Fibroblast of lung (primary cell): ENCODE measurements around the gene RPS6KA4. TPM values are rescaled to one million over a fixed set of nuclear protein-coding genes. Genes with fewer than 3 reads are reported as not detected.
A peak's percentile ranks its signal among the peaks of the same experiment; 100 is the strongest.

ENCODE experiments used
- DNase-seq, 2 donors: peaks; one replicate each; pipeline versions ENCODE4 v3.0.0 to v3.0.0-alpha.2; 2010; ENCODE audit warnings: low read depth in 2 of 2
- H2AFZ ChIP-seq: 2 replicates; pipeline ENCODE4 v1.5.1; 2012; ENCODE audit warnings: low read length, control low read depth, inconsistent platforms
- H3K27ac ChIP-seq: 2 replicates; pipeline ENCODE4 v1.5.1; 2011; ENCODE audit warnings: low read length, control low read depth; ENCODE audit not compliant: insufficient read depth
- H3K27me3 ChIP-seq: 2 replicates; pipeline ENCODE4 v1.5.1; 2011; ENCODE audit warnings: mild to moderate bottlenecking, low read length; ENCODE audit not compliant: control insufficient read depth, insufficient read depth
- H3K36me3 ChIP-seq: 2 replicates; pipeline ENCODE4 v1.5.1; 2011; ENCODE audit warnings: low read length; ENCODE audit not compliant: control insufficient read depth, insufficient read depth
- H3K4me1 ChIP-seq: 2 replicates; pipeline ENCODE4 v1.5.1; 2011; ENCODE audit warnings: low read length; ENCODE audit not compliant: control insufficient read depth, insufficient read depth; ENCODE audit errors: extremely low read depth
- H3K4me2 ChIP-seq: 2 replicates; pipeline ENCODE4 v1.5.1; 2011; ENCODE audit warnings: low read length, control low read depth; ENCODE audit not compliant: insufficient read depth; ENCODE audit errors: extremely low read depth
- H3K4me3 ChIP-seq, 4 experiments: fragments of 200-600 bp in 1 of 4; sonication (generic) in 1 of 4; replicated peaks in 1 of 4; 2 replicates each; pipeline ENCODE4 v1.5.1; 2011 to 2016; ENCODE audit warnings: low read length in 4 of 4, low read depth in 3 of 4, mild to moderate bottlenecking in 3 of 4, control low read depth in 2 of 4, inconsistent platforms in 1 of 4, mixed read lengths in 1 of 4; ENCODE audit not compliant: insufficient read depth in 1 of 4; ENCODE audit errors: control extremely low read depth in 1 of 4
- H3K79me2 ChIP-seq: 2 replicates; pipeline ENCODE4 v1.5.1; 2012; ENCODE audit warnings: mild to moderate bottlenecking, low read length, inconsistent platforms; ENCODE audit not compliant: control insufficient read depth, insufficient read depth
- H3K9ac ChIP-seq: 2 replicates; pipeline ENCODE4 v1.5.1; 2011; ENCODE audit warnings: mild to moderate bottlenecking, low read length, control low read depth; ENCODE audit not compliant: insufficient read depth
- H3K9me3 ChIP-seq: 2 replicates; pipeline ENCODE4 v1.5.1; 2012; ENCODE audit warnings: low read depth, low read length; ENCODE audit not compliant: control insufficient read depth, insufficient read depth
- H4K20me1 ChIP-seq: 2 replicates; pipeline ENCODE4 v1.5.1; 2011; ENCODE audit warnings: low read length; ENCODE audit not compliant: control insufficient read depth, insufficient read depth; ENCODE audit errors: extremely low read depth
- CTCF ChIP-seq, 2 donors: IDR thresholded peaks in 1 of 2; conservative IDR thresholded peaks in 1 of 2; 1 replicate in 1 of 2; 2 replicates in 1 of 2; pipeline ENCODE4 v1.5.1; 2011 to 2012; ENCODE audit warnings: low read length in 2 of 2, control low read depth in 1 of 2, inconsistent platforms in 1 of 2, low read depth in 1 of 2, mild to moderate bottlenecking in 1 of 2
- EZH2 ChIP-seq: IDR thresholded peaks from 2 replicates; pipeline ENCODE4 v1.5.1; 2012; ENCODE audit warnings: low read length, control low read depth, mild to moderate bottlenecking; ENCODE audit errors: missing control alignments
- polyA plus RNA-seq, 2 donors: library from polyadenylated mRNA; depleted of rRNA in 1 of 2; stranded (reverse) in 1 of 2; unstranded in 1 of 2; fragments of >200 nt; gene quantifications; 2 replicates each; pipeline ENCODE4 v1.2.1, GENCODE V29; 2011 to 2012; ENCODE audit warnings: missing spikeins in 1 of 2
- total RNA-seq: library from RNA; depleted of rRNA; stranded (reverse); fragments of >200 nt; gene quantifications from 2 replicates; pipeline ENCODE4 v1.2.1, GENCODE V29; 2014

The RPS6KA4 gene
- total and polyA plus RNA-seq, 2 donors (not counting 1 experiment from before 2014, with no cell fraction given): 15.9 to 27.6 TPM

DNA sequence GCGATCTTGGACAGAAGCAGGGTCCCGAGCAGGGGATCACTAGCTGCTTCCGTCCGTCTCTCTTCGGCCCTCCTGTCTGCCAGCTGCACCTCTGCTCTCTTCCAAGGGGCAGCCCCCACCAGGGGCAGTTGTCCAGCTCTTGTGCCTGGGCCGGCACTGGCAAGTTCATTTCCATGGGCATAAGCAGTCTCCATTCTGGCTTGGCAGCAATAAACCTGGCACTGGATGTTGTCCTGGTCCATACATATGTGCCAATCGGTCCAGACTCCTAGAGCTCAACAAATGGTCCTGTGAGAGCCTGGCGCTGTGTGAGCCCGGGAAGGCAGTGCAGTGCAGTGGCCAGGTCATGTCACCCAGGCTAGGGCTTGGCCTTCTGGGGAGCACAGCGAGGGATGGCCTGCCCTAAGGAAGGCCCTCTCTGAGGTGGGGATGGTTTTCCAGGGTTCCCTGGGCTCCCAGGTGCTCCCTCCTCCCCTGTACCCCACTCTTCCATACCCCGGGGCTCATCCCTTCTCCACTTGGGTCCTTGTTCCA, 60.4 kb downstream of the RPS6KA4 start:
- no peak for TF ChIP-seq CTCF (conservative IDR thresholded peaks at IDR 0.05 in 1 of 2, IDR thresholded peaks at IDR 0.05 in 1 of 2; ENCODE audit: low read depth in 1 of 2, low read length in 2 of 2)
- no peak for TF ChIP-seq EZH2
- Histone ChIP-seq H3K4me2 (no peak overlapping the region), H2AFZ (no peak overlapping the region), H3K79me2 (no peaks in the 10 kb centered on the region), H3K36me3 (no peaks in the 10 kb centered on the region), H3K4me1 (no peaks in the 10 kb centered on the region), H3K4me3 (no peak overlapping the region), H3K9ac (no peak overlapping the region), H3K27me3 (no peaks in the 10 kb centered on the region), H4K20me1 (no peaks in the 10 kb centered on the region), H3K27ac (no peak overlapping the region), H3K9me3 (no peaks in the 10 kb centered on the region)
- DNase-seq: no peak

DNA sequence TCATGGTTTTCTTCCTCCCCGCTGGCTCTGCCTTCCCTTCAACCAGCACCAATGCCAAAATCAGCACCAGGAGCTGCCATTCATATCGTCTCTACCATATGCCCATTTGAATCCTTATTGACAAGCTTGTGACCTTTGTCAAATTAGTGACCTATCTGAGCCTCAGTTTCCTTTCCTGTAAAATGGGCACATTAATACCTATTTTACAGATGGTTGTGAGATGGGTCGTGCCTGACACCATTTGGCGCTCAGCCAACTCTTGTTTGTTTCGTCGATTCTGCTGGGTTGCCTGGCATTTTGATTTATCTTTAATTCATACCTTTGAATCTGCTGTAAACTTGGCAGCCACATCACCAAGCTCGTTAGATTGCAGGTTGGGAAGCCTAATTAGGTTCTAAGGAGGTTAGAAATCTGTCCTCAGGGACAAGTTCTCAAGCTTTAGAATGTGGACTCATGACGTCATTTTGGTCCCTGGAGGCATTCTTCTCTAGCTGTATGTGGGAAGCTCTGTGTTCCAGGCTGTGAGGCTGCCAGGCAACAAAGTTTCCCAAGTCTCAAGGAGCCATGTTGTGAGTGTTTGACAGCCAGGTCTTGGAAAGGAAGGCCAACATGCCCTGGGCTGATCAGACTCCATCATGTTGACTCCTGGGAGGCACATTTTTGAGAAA, 61.0 kb downstream of the RPS6KA4 start:
- Histone ChIP-seq H3K4me1 (no peaks in the 10 kb centered on the region), H4K20me1 (no peaks in the 10 kb centered on the region), H3K9ac (no peak overlapping the region), H3K36me3 (no peaks in the 10 kb centered on the region), H2AFZ (no peak overlapping the region), H3K4me3 (no peak overlapping the region), H3K4me2 (no peak overlapping the region), H3K27ac (no peak overlapping the region), H3K9me3 (no peaks in the 10 kb centered on the region), H3K79me2 (no peaks in the 10 kb centered on the region), H3K27me3 (no peaks in the 10 kb centered on the region)
- TF ChIP-seq EZH2: no peak
- TF ChIP-seq CTCF (conservative IDR thresholded peaks at IDR 0.05 in 1 of 2, IDR thresholded peaks at IDR 0.05 in 1 of 2; ENCODE audit: low read depth in 1 of 2, low read length in 2 of 2): no peak
- peak; percentile 19 to 25 for DNase-seq

Other genes with a start within 250 kb of the RPS6KA4 start
- 24.8 and 28.2 TPM in 2 replicates for gene MACROD1, start 193.0 kb upstream of the RPS6KA4 start, total RNA-seq
- gene MACROD1, start 193.0 kb upstream of the RPS6KA4 start, polyA plus RNA-seq: 6.0 and 8.8 TPM in 2 replicates
- gene STIP1, start 173.0 kb upstream of the RPS6KA4 start, total RNA-seq: 96.3 and 98.8 TPM in 2 replicates
- gene STIP1, start 173.0 kb upstream of the RPS6KA4 start, polyA plus RNA-seq: 147 and 198 TPM in 2 replicates
- 1.0 and 3.6 TPM in 2 replicates for gene FERMT3, start 152.4 kb upstream of the RPS6KA4 start, total RNA-seq
- 1.2 and 1.9 TPM in 2 replicates for gene FERMT3, start 152.4 kb upstream of the RPS6KA4 start, polyA plus RNA-seq
- 32.9 and 41.5 TPM in 2 replicates for gene TRPT1, start 133.0 kb upstream of the RPS6KA4 start, total RNA-seq
- 20.5 and 25.7 TPM in 2 replicates for gene TRPT1, start 133.0 kb upstream of the RPS6KA4 start, polyA plus RNA-seq
- gene NUDT22, start 132.9 kb upstream of the RPS6KA4 start, total RNA-seq: 47.8 and 71.5 TPM in 2 replicates
- gene NUDT22, start 132.9 kb upstream of the RPS6KA4 start, polyA plus RNA-seq: 17.7 and 18.5 TPM in 2 replicates
- gene DNAJC4, start 128.6 kb upstream of the RPS6KA4 start, total RNA-seq: 12.6 TPM in 2 replicates
- gene DNAJC4, start 128.6 kb upstream of the RPS6KA4 start, polyA plus RNA-seq: 11.2 and 12.6 TPM in 2 replicates
- 24.4 and 27.9 TPM in 2 replicates for gene VEGFB, start 124.6 kb upstream of the RPS6KA4 start, total RNA-seq
- gene VEGFB, start 124.6 kb upstream of the RPS6KA4 start, polyA plus RNA-seq: 21.2 and 25.3 TPM in 2 replicates
- 60.9 and 62.9 TPM in 2 replicates for gene FKBP2, start 118.1 kb upstream of the RPS6KA4 start, total RNA-seq
- 34.7 and 41.4 TPM in 2 replicates for gene FKBP2, start 118.1 kb upstream of the RPS6KA4 start, polyA plus RNA-seq
- 121 and 122 TPM in 2 replicates for gene PPP1R14B, start 112.2 kb upstream of the RPS6KA4 start, total RNA-seq
- 107 and 199 TPM in 2 replicates for gene PPP1R14B, start 112.2 kb upstream of the RPS6KA4 start, polyA plus RNA-seq
- 34.2 and 37.2 TPM in 2 replicates for gene PLCB3, start 107.6 kb upstream of the RPS6KA4 start, total RNA-seq
- 17.2 and 20.6 TPM in 2 replicates for gene PLCB3, start 107.6 kb upstream of the RPS6KA4 start, polyA plus RNA-seq
- gene BAD, start 74.5 kb upstream of the RPS6KA4 start, total RNA-seq: 68.6 and 79.9 TPM in 2 replicates
- 31.6 and 35.7 TPM in 2 replicates for gene BAD, start 74.5 kb upstream of the RPS6KA4 start, polyA plus RNA-seq
- gene GPR137, start 73.3 kb upstream of the RPS6KA4 start, total RNA-seq: 8.2 and 10.9 TPM in 2 replicates
- gene GPR137, start 73.3 kb upstream of the RPS6KA4 start, polyA plus RNA-seq: 10.7 and 11.6 TPM in 2 replicates
- gene KCNK4, start 67.9 kb upstream of the RPS6KA4 start, total RNA-seq: under 0.01 TPM in 1 of 2 replicates, not detected in the other
- not detected in 2 replicates for gene KCNK4, start 67.9 kb upstream of the RPS6KA4 start, polyA plus RNA-seq
- 0.33 and 1.0 TPM in 2 replicates for gene CATSPERZ, start 58.8 kb upstream of the RPS6KA4 start, total RNA-seq
- gene CATSPERZ, start 58.8 kb upstream of the RPS6KA4 start, polyA plus RNA-seq: 0.09 TPM in 1 of 2 replicates, not detected in the other
- 32.4 and 32.5 TPM in 2 replicates for gene ESRRA, start 53.6 kb upstream of the RPS6KA4 start, total RNA-seq
- 6.7 and 8.1 TPM in 2 replicates for gene ESRRA, start 53.6 kb upstream of the RPS6KA4 start, polyA plus RNA-seq
- 248 and 255 TPM in 2 replicates for gene TRMT112, start 41.6 kb upstream of the RPS6KA4 start, total RNA-seq
- 161 and 222 TPM in 2 replicates for gene TRMT112, start 41.6 kb upstream of the RPS6KA4 start, polyA plus RNA-seq
- gene PRDX5, start 41.0 kb upstream of the RPS6KA4 start, total RNA-seq: 301 and 319 TPM in 2 replicates
- gene PRDX5, start 41.0 kb upstream of the RPS6KA4 start, polyA plus RNA-seq: 311 and 431 TPM in 2 replicates
- 2.1 and 3.1 TPM in 2 replicates for gene CCDC88B, start 19.0 kb upstream of the RPS6KA4 start, total RNA-seq
- gene CCDC88B, start 19.0 kb upstream of the RPS6KA4 start, polyA plus RNA-seq: 0.56 and 0.88 TPM in 2 replicates
- not detected in 2 replicates for gene SLC22A11, start 196.8 kb downstream of the RPS6KA4 start, total RNA-seq
- not detected in 2 replicates for gene SLC22A11, start 196.8 kb downstream of the RPS6KA4 start, polyA plus RNA-seq
- not detected in 2 replicates for gene SLC22A12, start 232.1 kb downstream of the RPS6KA4 start, total RNA-seq
- gene SLC22A12, start 232.1 kb downstream of the RPS6KA4 start, polyA plus RNA-seq: not detected in 2 replicates